Naive thymus-derived CD4-positive, alpha-beta T cell (primary cell): Measurements from ENCODE around the gene RANBP1. TPM values are rescaled to one million over a fixed set of nuclear protein-coding genes. Genes with fewer than 3 reads are reported as not detected.

ENCODE experiments used
- ATAC-seq: fragments of 150-1000 bp; cut with Tn5 transposase; 2 replicates; pipeline ENCODE4 v1.10.0; 2021; ENCODE audit warnings: mild to moderate bottlenecking, moderate library complexity
- CTCF ChIA-PET: fragments of 350-600 bp; sonication (Branson Sonifier 250); formaldehyde crosslinking; loops from one replicate; lab custom pipeline; 2021; ENCODE audit warnings: antibody characterized with exemption; lab: Charles Lee
- POLR2A ChIA-PET: fragments of 350-600 bp; sonication (Branson Sonifier 250); formaldehyde crosslinking; loops from one replicate; lab custom pipeline; 2021; ENCODE audit warnings: antibody characterized with exemption, inconsistent platforms; lab: Charles Lee
- DNase-seq, 9 donors: peaks; one replicate each; pipeline versions ENCODE4 v3.0.0 to v3.0.0-alpha.2; 2020 to 2022; ENCODE audit warnings: mixed read lengths in 1 of 9
- H3K27ac ChIP-seq: one replicate; pipeline ENCODE4 v1.7.0; 2013; ENCODE audit warnings: mild to moderate bottlenecking, low read depth, low read length, moderate library complexity
- H3K27me3 ChIP-seq, 2 donors: one replicate each; pipeline ENCODE4 v1.7.0; 2013; ENCODE audit warnings: low read length in 2 of 2, mild to moderate bottlenecking in 2 of 2, moderate library complexity in 2 of 2; ENCODE audit not compliant: control insufficient read depth in 2 of 2, insufficient read depth in 2 of 2
- H3K36me3 ChIP-seq, 3 experiments: 1 replicate in 2 of 3; 2 replicates in 1 of 3; pipeline ENCODE4 v1.7.0; 2013; ENCODE audit warnings: low read length in 3 of 3, mild to moderate bottlenecking in 3 of 3, moderate library complexity in 1 of 3; ENCODE audit not compliant: insufficient read depth in 3 of 3, control insufficient read depth in 2 of 3
- H3K4me1 ChIP-seq, 2 donors: one replicate each; pipeline ENCODE4 v1.7.0; 2013; ENCODE audit warnings: low read length in 2 of 2, mild to moderate bottlenecking in 2 of 2, moderate library complexity in 1 of 2; ENCODE audit not compliant: control insufficient read depth in 2 of 2, insufficient read depth in 2 of 2
- H3K4me3 ChIP-seq: 2 replicates; pipeline ENCODE4 v1.7.0; 2013; ENCODE audit warnings: mild to moderate bottlenecking, low read length
- H3K9me3 ChIP-seq, 3 experiments: 1 replicate in 2 of 3; 2 replicates in 1 of 3; pipeline ENCODE4 v1.7.0; 2013; ENCODE audit warnings: low read length in 3 of 3; ENCODE audit not compliant: control insufficient read depth in 2 of 3
- H3K27ac Mint-ChIP-seq, 9 donors: one replicate each; pipeline ENCODE4 v1.8.0; 2020 to 2022; ENCODE audit warnings: mixed read lengths in 9 of 9, mild to moderate bottlenecking in 8 of 9, moderate library complexity in 5 of 9, inconsistent platforms in 2 of 9
- H3K27me3 Mint-ChIP-seq, 5 donors: one replicate each; pipeline ENCODE4 v1.8.0; 2021 to 2022; ENCODE audit warnings: mixed read lengths in 5 of 5, mild to moderate bottlenecking in 1 of 5
- H3K36me3 Mint-ChIP-seq, 5 donors: one replicate each; pipeline ENCODE4 v1.8.0; 2020 to 2022; ENCODE audit warnings: mixed read lengths in 5 of 5, mild to moderate bottlenecking in 3 of 5, inconsistent platforms in 1 of 5
- H3K4me1 Mint-ChIP-seq, 7 donors: one replicate each; pipeline ENCODE4 v1.8.0; 2020 to 2022; ENCODE audit warnings: mixed read lengths in 7 of 7, mild to moderate bottlenecking in 3 of 7, inconsistent platforms in 1 of 7
- H3K4me3 Mint-ChIP-seq, 10 donors: one replicate each; pipeline ENCODE4 v1.8.0; 2020 to 2022; ENCODE audit warnings: mild to moderate bottlenecking in 10 of 10, mixed read lengths in 10 of 10, moderate library complexity in 6 of 10, inconsistent platforms in 2 of 10
- H3K9me3 Mint-ChIP-seq, 11 donors: one replicate each; pipeline ENCODE4 v1.8.0; 2020 to 2022; ENCODE audit warnings: mixed read lengths in 11 of 11, mild to moderate bottlenecking in 4 of 11, inconsistent platforms in 1 of 11, moderate library complexity in 1 of 11
- intact Hi-C, 2 donors: fragments of 100-400 bp; cut with micrococcal nuclease; formaldehyde crosslinking; loops; one replicate each; pipeline ENCODE4 v1.15.1; 2023
- polyA plus RNA-seq, 2 donors: library from polyadenylated mRNA; unstranded; fragments of 300-500 nt; fragmentation: Illumina TruSeq; gene quantifications; one replicate each; pipeline ENCODE4 v1.2.3, GENCODE V29; 2021
- total RNA-seq, 6 experiments: library from RNA in 5 of 6; stranded (reverse) in 5 of 6; gene quantifications; 1 replicate in 5 of 6; 2 replicates in 1 of 6; pipeline ENCODE4 v1.2.3 and lab custom pipeline; 2021 to 2026

RANBP1 gene
- total and polyA plus RNA-seq, 7 experiments from 2014 or later = 50.4 to 224 (median 75.5) TPM

- CTCF ChIA-PET = interaction anchor here (0.6 kb wide), 1 partner anchor 653 kb away, joined by 4 read pairs; no protein-coding TSS in a partner anchor
- no peaks in the 10 kb centered on the region for H3K27me3 ChIP-seq
- H3K36me3 Mint-ChIP-seq = peaks cover 10 to 86% (median 46%) of the 10 kb centered on the region in 5 donors
- no peaks in the 10 kb centered on the region for H3K27me3 Mint-ChIP-seq
- no peak overlapping the region for H3K4me3 ChIP-seq
- intact Hi-C loops = no loop called here
- H3K9me3 ChIP-seq = no peaks in the 10 kb centered on the region
- no peak for DNase-seq
- H3K4me3 Mint-ChIP-seq = no peak overlapping the region
- peaks cover 0 to 2% (median 0%) of the 10 kb centered on the region in 11 donors for H3K9me3 Mint-ChIP-seq
- peaks cover 13 to 99% (median 45%) of the 10 kb centered on the region in 3 experiments for H3K36me3 ChIP-seq
- peak; percentile 26 for ATAC-seq
- POLR2A ChIA-PET = interaction anchor here (0.8 kb wide), 1 partner anchor 15 kb away, joined by 4 read pairs; no protein-coding TSS in a partner anchor
- peaks cover 0 to 13% (median 9%) of the 10 kb centered on the region in 7 donors for H3K4me1 Mint-ChIP-seq
- no peak overlapping the region for H3K27ac ChIP-seq
- H3K27ac Mint-ChIP-seq = no peak overlapping the region
- H3K4me1 ChIP-seq = peaks cover 0 to 54% of the 10 kb centered on the region in 2 donors
These were observed 24.0 kb upstream of the RANBP1 start for GRCh38 chr22:20091690-20092476.

GRCh38 chr22:20092477-20092854 is 23.4 kb upstream of the RANBP1 start:
- H3K4me1 ChIP-seq = peaks cover 0 to 48% of the 10 kb centered on the region in 2 donors
- no peak overlapping the region for H3K27ac ChIP-seq
- H3K36me3 ChIP-seq = peaks cover 11 to 97% (median 45%) of the 10 kb centered on the region in 3 experiments
- Mint-ChIP-seq H3K27ac (no peak overlapping the region), H3K4me3 (no peak overlapping the region), H3K4me1 (peaks cover 0 to 17% (median 7%) of the 10 kb centered on the region in 7 donors), H3K27me3 (no peaks in the 10 kb centered on the region), H3K9me3 (peaks cover 0 to 5% (median 0%) of the 10 kb centered on the region in 11 donors), H3K36me3 (peaks cover 13 to 86% (median 46%) of the 10 kb centered on the region in 5 donors)
- DNase-seq (no peak), ATAC-seq (no peak)
- ChIA-PET CTCF (no interaction called here), POLR2A (no interaction called here)
- H3K4me3 ChIP-seq = no peak overlapping the region
- no peaks in the 10 kb centered on the region for H3K9me3 ChIP-seq
- intact Hi-C loops = no loop called here
- no peaks in the 10 kb centered on the region for H3K27me3 ChIP-seq

- H3K9me3 ChIP-seq = no peaks in the 10 kb centered on the region
- H3K36me3 Mint-ChIP-seq = peaks cover 9 to 80% (median 48%) of the 10 kb centered on the region in 5 donors
These were observed 22.3 kb upstream of the RANBP1 start for GRCh38 chr22:20093418-20094196.

GRCh38 chr22:20094197-20094807 is 21.6 kb upstream of the RANBP1 start:
- Histone ChIP-seq H3K27me3 (no peaks in the 10 kb centered on the region), H3K4me3 (no peak overlapping the region), H3K27ac (no peak overlapping the region), H3K9me3 (no peaks in the 10 kb centered on the region), H3K36me3 (peaks cover 11 to 85% (median 38%) of the 10 kb centered on the region in 3 experiments), H3K4me1 (peaks cover 12 to 53% of the 10 kb centered on the region in 2 donors)
- peaks cover 9 to 74% (median 48%) of the 10 kb centered on the region in 5 donors for H3K36me3 Mint-ChIP-seq
- H3K27ac Mint-ChIP-seq = no peak overlapping the region
- POLR2A ChIA-PET = interaction anchor here (0.9 kb wide), 1 partner anchor 22 kb away, joined by 4 read pairs; the partner anchor contains the start of gene RANBP1
- intact Hi-C loops = no loop called here
- H3K27me3 Mint-ChIP-seq = no peaks in the 10 kb centered on the region
- peaks cover 0 to 5% (median 0%) of the 10 kb centered on the region in 11 donors for H3K9me3 Mint-ChIP-seq
- H3K4me1 Mint-ChIP-seq = peaks cover 5 to 29% (median 19%) of the 10 kb centered on the region in 7 donors
- no peak for ATAC-seq
- H3K4me3 Mint-ChIP-seq = no peak overlapping the region
- DNase-seq = no peak
- CTCF ChIA-PET = interaction anchor here (0.5 kb wide), 1 partner anchor 760 kb away, joined by 3 read pairs; no protein-coding TSS in a partner anchor

More at GRCh38 chr22:20093418-20094196, 22.3 kb upstream of the RANBP1 start:
- intact Hi-C loops = no loop called here
- POLR2A ChIA-PET = interaction anchor here (0.9 kb wide), 1 partner anchor 23 kb away, joined by 4 read pairs; the partner anchor contains the start of gene RANBP1
- CTCF ChIA-PET = interaction anchor here (0.5 kb wide), 1 partner anchor 760 kb away, joined by 3 read pairs; no protein-coding TSS in a partner anchor
- Mint-ChIP-seq H3K4me3 (no peak overlapping the region), H3K4me1 (peaks cover 5 to 23% (median 12%) of the 10 kb centered on the region in 7 donors), H3K27me3 (no peaks in the 10 kb centered on the region), H3K9me3 (peaks cover 0 to 5% (median 0%) of the 10 kb centered on the region in 11 donors), H3K27ac (no peak overlapping the region)
- H3K36me3 ChIP-seq = peaks cover 11 to 91% (median 41%) of the 10 kb centered on the region in 3 experiments
- H3K27ac ChIP-seq = no peak overlapping the region
- peaks cover 5 to 50% of the 10 kb centered on the region in 2 donors for H3K4me1 ChIP-seq
- DNase-seq (no peak), ATAC-seq (no peak)
- H3K27me3 ChIP-seq = no peaks in the 10 kb centered on the region
- H3K4me3 ChIP-seq = no peak overlapping the region

- H3K36me3 Mint-ChIP-seq = peaks cover 6 to 63% (median 45%) of the 10 kb centered on the region in 5 donors
These were observed 20.4 kb upstream of the RANBP1 start for GRCh38 chr22:20095521-20095920.

More at GRCh38 chr22:20095521-20095920, 20.4 kb upstream of the RANBP1 start:
- H3K27ac Mint-ChIP-seq = peak overlapping the region in 2 of 9 donors; percentile 51 to 59
- intact Hi-C loops = no loop called here
- ChIA-PET CTCF (interaction anchor here (1.0 kb wide), 1 partner anchor 13 kb away, joined by 3 read pairs; no protein-coding TSS in a partner anchor), POLR2A (no interaction called here)
- Histone ChIP-seq H3K4me1 (peaks cover 24 to 53% of the 10 kb centered on the region in 2 donors), H3K36me3 (peaks cover 5 to 73% (median 27%) of the 10 kb centered on the region in 3 experiments), H3K27me3 (no peaks in the 10 kb centered on the region), H3K4me3 (no peak overlapping the region), H3K9me3 (no peaks in the 10 kb centered on the region), H3K27ac (no peak overlapping the region)
- no peak for ATAC-seq
- H3K4me1 Mint-ChIP-seq = peaks cover 17 to 37% (median 29%) of the 10 kb centered on the region in 7 donors
- H3K27me3 Mint-ChIP-seq = no peaks in the 10 kb centered on the region
- H3K9me3 Mint-ChIP-seq = peaks cover 0 to 5% (median 0%) of the 10 kb centered on the region in 11 donors
- no peak for DNase-seq
- H3K4me3 Mint-ChIP-seq = no peak overlapping the region
